HG03060 (cell line): ENCODE results near the gene TRAPPC3.

Source experiments
- ATAC-seq: cut with Tn5 transposase; IDR thresholded peaks from one replicate; pipeline ENCODE4 v1.9.1; 2021; ENCODE audit warnings: low read depth, moderate number of reproducible peaks; ENCODE audit not compliant: unreplicated experiment

The TRAPPC3 gene

DNA sequence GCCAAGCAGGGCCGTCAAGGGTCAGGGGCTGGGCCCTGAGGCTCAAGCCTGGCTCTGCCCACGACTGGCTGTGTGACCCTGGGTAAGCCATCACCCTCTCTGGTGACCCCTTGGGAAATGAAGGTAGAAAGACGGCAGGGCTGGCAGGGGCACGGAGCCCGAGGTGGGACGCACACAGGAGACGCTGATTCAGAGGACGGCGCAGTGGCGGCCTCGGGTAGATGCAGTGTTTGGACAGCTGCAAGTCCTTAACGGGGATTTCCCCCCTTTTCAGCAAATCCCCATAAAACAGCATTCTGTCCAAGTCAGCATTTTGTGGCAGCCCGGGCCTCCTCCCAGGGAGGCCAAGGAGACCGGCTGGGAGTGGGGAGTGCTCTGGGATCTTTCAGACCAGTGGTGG is 41.0 kb downstream of the TRAPPC3 start:
- no peak for ATAC-seq

DNA sequence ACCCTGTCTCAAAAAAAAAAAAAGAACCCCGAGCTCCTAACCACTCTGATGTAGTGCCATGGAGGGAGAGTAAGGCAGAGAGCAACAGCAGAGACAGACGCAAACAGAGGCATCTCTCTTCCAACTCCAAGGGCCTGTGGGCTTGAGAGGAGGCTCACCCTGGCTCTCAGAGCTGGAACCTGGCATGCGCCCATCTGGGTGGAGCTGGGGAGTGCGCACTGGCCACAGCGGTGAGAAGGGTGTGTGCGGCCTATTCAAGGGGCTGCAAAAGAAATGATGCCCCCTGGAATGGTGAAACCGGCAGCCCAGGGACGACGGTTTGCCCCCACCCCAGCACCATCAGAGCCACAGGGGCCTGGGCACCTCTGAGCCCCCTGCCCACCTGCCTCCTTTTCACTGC is 41.9 kb downstream of the TRAPPC3 start:
- no peak for ATAC-seq

DNA sequence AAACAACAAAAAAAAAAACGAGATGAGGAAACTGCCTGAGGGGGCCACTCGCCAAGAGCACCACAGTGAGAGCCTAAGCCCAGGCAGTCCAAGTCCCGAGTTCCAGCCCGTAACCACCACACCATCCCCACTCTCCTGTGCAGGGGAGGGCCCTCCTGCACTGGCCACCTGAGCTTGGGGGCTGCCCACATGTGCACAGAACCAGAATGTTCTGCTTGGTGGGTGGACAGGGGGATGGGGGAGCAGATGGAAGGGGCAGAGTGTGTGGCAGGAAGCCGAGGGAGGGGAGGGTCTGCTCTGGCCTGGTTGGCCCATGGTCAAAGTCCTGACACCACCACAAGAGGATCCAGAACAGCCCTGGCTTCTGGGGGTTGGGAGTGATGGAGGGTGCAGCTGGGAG is 43.0 kb downstream of the TRAPPC3 start:
- ATAC-seq, result no peak

DNA sequence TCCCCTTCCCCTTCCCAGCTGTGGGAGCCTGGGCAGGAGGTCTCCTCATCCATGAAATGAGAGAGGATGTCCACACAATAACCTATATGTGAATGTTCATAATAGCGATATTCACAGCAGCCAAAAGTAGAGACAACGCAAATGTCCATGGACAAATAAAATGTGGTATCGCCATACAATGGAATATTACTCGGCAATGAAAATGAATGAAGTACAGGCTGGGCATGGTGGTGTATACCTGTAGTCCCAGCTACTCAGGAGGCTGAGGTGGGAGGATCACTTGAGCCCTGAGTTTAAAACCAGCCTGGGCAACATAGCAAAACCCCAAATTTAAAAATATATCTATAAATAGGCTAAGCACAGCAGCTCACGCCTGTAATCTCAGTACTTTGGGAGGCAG is 47.7 kb downstream of the TRAPPC3 start:
- ATAC-seq, result no peak

DNA sequence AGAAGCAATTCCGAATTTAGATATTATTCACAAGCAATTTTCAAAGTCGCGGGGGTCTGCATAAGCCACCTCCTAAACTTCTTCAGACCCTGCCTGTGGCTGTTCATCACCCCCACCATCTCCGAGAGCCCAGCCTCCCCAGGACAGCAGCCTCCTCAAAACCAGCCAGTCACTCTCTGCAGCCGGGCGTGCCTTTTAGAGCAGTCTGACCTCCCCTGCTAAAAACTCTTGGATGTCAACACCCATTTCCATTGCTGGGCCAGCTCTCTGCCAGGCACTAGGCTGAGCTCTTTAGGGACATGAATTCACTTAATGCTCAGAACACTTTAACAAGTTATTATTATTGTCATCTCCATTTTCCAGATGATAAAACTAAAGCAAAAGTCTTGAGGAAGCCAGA is 48.9 kb downstream of the TRAPPC3 start:
- ATAC-seq, result no peak

DNA sequence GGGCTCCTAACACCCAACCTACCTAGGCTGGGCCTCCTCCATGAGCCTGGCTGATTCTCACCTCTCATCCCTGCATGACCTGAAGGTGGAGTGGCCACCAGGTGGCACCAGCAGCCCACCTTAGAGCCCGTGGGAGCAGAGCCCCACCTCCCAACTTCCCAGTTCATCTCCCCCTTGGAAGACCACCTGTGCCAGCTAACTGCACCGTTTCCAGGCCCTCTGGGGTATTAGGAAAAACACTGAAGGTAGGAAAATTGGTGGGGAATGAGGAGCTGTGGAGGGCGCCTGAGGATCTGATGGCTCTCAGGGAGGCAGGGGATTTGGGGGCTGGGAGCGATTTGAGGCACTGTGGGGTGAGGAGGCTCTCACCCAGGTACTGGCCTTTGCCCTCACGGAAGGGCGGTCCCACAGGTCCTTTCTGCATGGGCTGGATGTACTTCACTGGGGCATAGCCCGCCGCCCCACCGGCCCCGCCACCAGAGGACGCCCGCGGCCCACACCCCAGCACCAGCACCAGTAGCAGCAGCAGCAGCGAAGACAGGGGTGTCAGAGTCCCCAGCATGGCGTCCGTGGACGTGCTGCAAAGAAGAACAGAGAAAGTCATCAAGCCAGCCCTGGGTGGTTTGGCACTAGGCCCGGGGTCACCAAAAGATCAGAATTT is 49.5 kb downstream of the TRAPPC3 start:
- ATAC-seq, result no peak

DNA sequence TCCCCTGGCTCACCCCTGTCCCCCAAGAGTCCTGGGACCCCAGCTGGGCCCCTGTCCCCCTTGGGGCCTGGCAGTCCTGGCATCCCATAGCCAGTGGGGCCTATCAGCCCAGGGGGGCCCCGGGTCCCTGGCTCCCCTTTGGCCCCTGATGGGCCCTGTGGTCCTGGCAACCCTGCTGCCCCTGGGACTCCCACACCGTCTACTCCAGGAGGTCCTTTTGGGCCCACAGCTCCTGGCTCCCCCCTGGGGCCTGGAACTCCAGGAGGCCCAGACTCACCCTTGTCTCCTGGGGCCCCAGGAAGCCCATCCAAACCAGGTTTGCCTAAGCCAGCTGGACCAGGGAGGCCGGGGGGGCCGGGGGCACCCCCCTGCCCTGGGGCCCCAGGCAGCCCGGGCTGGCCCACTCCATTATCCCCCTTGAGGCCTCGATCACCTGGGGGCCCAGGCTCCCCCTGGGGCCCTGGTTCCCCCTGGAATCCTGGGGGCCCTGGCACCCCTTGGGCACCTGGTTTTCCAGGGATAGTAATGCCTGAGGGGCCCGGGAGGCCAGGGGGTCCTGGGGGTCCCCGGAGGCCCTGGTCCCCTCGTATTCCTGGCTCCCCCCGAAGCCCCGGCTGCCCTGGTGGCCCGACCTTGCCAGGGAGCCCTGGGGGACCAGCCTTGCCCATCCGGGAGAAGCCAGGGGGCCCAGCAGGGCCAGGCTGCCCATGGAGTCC is 50.5 kb downstream of the TRAPPC3 start:
- no peak for ATAC-seq

DNA sequence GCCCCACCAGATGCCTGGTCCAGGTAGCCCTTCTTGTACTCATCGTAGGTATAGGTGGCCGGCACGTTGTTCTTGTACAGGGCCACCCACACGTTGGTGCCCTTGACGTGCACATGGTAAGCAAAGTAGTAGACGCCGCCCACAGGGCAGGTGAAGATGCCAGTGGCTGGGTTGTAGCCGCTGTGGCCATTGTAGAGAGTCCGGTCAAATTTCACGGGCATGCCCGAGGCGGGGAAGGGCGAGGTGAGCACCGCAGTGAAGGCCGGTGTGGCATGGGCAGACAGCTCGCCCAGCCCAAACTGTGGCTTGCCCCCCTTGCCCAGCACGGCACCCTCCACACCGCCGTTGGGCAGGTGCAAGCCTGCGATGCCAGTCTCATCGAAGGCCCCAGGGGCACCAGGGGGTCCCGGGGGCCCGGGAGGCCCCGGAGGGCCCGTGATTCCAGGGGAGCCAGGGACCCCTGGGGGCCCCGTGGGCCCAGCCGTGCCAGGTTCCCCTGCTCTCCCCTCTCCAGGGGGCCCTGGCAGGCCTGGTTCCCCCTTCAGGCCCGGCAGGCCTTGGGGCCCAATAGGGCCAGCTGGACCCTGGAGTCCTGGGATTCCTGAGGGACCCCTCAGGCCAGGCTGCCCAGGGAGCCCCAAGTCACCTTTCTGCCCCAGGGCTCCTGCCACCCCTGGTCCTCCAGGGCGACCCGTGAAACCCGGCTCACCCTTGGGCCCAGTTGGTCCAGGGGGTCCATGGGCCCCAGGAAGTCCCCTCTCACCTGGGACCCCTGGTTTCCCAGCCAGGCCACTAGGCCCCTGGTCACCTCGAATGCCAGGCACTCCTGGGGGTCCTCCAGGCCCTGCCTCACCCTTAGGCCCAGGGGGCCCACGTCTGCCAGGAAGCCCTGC is 51.3 kb downstream of the TRAPPC3 start:
- no peak for ATAC-seq

DNA sequence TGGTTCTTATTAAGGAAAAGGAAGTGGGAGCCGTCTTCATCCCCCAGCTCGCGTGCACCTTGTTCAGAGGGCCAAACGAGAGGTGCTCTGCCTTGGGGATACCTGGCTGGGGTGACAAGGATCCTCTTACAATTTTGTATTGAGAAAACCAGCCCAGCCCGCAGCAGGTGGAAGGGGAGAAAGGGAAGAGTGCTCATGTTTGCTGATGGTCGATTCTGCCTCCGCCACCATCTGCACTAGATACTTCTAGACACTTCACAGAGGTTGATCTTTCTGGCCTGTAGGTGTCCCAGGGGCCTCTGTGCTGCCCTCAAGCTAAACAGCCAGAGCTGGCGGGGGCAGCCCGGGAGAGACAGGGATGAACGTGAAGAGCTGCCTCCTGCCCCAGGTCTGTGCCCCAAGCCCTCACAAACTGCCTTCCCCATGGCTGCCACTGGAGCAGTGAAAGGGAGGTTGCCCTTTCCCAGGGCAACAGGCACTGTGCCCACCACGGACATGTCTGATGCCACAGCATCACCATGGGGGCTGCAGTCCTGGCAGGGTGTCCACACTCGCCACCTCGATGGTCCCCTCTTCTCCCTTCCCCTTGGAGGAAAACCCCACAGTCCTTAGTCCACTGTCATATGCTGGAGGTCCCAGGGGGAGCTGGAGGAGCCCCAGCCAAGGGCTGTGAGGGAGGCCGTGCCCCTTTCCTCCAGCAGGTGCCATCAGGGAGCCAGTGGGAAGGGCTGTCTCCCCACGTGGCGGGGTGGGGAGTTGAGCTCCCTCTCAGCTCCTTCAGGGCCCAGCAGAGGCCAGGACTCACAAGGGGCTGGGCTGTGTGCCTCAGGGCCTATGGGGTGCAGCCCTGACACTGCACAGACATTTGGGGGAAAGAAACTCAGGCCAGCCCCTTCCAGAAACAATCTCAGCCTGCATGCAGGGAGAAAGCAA is 52.5 kb downstream of the TRAPPC3 start:
- ATAC-seq, result no peak

DNA sequence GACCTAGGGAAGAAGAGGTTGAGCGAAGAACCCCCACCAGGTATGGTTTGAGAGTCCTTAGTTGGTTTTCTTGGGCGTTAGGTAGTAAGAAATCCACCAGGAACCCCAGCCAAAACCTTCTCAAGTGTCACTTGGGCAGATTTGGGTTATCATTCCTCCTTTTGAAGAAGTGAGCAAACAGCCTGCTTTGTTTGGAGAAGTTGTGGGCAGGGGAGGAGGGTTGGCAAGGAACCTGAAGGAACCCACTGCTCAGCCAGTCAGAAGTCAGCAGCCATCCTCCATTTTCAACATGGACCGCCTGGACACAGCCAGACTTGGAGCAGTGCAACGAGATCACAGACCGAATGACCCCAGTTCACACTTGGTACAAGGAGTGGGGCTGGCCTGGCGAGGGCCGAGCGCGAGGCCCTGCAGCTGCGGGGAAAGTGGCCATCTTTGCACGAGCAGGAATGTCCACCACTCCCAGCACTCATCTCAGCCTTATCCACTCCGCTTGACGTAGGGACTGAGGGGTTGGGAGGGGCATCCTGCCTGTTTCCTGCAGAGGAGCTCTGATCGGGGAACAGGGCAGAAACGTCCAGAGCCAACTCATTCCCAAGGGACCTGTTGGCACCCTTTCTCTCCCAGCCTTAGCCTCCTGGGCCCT is 53.4 kb downstream of the TRAPPC3 start:
- ATAC-seq, result no peak

DNA sequence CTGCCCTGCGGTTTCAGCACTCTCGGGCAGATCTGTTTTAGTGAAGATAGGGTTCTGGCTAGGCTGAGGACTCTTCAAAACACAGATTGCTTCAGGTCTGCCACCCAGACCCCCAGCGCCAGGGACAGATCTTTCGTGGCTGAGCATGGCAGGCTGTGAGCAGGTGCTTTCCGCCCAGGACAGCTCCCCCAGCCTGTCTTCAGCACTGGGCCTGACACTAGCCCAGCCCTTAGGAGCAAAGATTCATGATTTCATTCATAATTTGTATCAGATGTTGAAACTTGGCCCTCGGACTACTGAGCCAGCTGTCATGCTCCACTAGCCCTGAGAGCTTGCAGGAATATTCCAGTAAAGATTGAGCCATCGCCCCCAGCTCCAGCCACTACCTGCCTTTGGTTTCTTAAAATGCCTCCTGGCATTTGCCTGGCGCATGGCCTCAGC is 54.6 kb downstream of the TRAPPC3 start:
- no peak for ATAC-seq

DNA sequence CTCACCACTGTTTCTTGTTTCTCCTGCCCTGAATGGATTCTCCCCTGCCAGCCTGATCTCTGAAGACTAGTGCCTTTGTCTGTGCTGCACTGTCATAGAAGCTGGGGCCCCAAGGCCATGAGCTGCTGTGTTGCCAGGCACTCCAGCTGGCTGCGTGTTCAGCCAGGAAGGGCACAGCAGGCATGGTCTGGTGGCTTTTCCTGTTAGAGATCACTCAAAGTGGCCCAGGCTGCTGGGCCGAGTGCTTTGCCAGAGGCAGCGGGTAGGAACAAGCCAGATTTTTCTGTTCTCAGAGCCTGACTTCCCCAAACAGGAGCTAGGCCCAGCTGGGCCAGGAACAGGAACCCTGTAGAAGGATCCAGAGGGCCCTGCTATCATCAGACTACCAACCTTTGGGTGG is 55.4 kb downstream of the TRAPPC3 start:
- ATAC-seq, result no peak

DNA sequence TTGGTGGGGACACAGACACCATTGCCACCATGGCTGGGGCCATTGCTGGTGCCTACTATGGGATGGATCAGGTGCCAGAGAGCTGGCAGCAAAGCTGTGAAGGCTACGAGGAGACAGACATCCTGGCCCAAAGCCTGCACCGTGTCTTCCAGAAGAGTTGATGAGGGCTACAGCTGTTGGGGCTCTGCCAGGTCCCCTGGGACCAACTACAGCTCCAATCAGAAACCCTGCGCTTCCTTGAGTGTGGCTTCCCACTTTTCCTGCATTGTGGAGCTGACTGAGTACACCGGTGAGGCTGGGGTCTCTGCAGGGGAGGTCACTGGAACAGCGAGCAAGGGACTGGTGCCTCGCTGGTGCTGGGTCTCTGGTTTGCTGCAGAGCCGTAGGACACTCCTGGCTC is 56.1 kb downstream of the TRAPPC3 start:
- ATAC-seq, result no peak

DNA sequence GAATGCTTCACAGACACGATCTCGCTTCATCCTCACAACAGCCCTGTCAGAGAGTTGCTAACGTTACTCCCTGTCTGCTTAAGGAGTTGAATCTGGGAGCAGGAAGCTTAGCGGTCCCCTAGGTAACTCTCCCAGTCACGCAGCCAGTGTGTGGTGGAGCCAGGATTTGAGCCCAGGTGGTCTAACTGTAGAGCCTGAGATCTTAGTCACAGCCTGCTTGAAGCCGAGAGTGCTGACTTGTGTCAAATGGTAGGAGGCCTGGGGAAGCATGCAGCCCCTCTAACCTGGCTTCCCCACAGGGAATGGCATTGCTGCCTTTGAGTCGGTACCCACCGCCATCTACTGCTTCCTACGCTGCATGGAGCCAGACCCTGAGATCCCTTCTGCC is 56.5 kb downstream of the TRAPPC3 start:
- no peak for ATAC-seq

DNA sequence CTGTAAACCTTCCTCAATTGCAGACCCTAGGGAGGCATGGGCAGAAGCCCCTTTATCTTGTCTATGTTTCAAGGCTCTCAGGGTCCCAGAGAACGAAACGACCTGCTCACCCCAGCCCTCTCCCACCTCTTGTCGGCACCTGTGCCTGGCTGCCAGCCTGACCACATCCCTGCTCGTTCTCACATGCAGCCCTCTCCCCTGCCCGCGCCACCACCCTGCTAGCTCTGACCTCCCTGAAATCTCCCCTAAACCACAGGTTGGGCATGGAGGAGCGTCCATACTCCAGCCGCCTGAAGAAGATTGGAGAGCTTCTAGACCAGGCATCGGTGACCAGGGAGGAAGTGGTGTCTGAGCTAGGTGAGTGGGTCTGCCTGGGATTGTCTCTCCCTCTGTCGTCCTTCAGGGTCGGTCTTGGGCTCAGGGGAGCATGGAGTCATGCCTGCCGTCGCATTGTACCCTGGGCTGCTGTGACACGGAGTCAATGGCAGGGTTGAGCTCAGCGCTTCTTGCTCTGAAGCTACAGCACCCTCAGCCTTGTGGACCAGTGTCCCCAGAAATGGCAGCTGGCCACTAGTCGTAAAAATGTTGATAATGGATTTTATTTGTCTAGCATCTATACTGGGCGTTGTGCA is 57.0 kb downstream of the TRAPPC3 start:
- ATAC-seq, result no peak

DNA sequence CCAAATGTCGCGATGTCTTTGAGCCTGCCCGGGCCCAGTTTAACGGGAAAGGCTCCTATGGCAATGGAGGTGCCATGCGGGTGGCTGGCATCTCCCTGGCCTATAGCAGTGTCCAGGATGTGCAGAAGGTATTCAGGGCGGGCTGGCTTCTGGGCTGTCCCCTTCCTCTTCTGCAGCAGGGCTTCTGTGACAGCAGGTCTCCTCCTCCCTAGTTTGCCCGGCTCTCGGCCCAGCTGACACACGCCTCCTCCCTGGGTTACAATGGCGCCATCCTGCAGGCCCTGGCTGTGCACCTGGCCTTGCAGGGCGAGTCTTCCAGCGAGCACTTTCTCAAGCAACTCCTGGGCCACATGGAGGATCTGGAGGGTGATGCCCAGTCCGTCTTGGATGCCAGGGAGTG is 57.6 kb downstream of the TRAPPC3 start:
- ATAC-seq, result no peak

DNA sequence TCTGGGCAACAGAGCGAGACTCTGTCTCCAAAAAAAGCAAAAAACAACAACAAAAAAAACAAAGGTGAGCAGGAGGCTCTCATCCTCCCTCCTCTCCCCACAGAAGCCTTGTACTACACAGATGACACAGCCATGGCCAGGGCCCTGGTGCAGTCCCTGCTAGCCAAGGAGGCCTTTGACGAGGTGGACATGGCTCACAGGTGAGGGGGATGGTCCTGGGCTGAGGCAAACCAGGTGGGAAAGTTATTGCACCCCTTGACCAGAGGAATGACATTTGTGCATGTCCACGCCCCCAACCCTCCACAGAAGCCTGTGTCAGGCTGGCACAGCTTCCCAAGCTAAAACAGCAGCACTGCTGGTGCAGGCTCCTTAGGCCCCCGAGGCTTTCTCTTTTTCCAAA is 58.1 kb downstream of the TRAPPC3 start:
- ATAC-seq, result no peak

DNA sequence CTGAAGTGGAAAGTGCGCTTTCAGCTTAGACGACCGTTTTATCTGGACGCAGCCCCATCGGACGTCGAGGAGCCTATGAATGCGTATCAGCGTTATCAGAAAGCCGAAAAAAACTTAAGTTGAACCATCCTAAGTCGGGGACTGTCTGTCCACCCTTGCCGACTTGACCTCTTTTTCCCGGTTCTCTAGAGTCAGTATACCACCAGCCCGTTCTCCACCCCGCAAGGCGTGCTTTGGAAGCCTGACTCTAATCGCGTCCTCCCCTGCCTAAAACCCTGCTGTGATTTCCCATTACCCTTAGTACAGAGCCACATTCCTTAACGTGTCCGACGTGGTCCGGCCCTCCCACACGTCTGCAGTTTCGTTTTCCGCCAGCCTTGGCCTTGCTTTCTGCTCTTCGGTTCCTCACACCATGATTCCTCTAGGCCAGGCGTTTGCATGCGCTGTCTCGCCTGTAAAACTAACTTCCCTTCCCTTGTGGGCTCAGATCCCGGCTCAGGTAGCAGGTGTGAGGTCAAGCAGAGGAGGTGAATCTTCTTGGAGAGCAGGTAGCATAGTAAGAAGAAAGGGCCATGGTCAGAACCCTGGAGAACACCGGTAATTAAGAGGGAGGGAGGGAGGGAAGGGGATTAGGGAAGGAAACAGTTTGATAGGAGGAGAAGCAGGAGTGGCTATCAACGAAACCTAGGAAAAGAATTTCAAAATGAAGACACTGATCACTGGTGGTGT is 59.7 kb downstream of the TRAPPC3 start:
- no peak for ATAC-seq
